Camera-type eye (tissue), 1 donor: ENCODE measurements around the gene PRPS1L1. TPM values are rescaled to one million over a fixed set of nuclear protein-coding genes. Genes with fewer than 3 reads are reported as not detected.

ENCODE experiments used
- total RNA-seq: library from RNA; depleted of rRNA; stranded (reverse); fragments of >200 nt; gene quantifications from one replicate; pipeline ENCODE4 v1.2.3, GENCODE V29; 2014

PRPS1L1 gene
- not detected for total RNA-seq

GRCh38 chr7:18027628-18028027, at the start of gene PRPS1L1:
TSS of gene PRPS1L1 (minus strand) at chr7:18027846.

Other genes with a start within 250 kb of the PRPS1L1 start
- gene SNX13, start 87.4 kb downstream of the PRPS1L1 start, total RNA-seq: 107 TPM